NCI-H2029 (cell line): ENCODE data around the gene SNAPC4.

Source experiments
- DNase-seq: peaks from one replicate; lab custom pipeline; 2025; lab: John Stamatoyannopoulos, UW

Gene SNAPC4

DNA sequence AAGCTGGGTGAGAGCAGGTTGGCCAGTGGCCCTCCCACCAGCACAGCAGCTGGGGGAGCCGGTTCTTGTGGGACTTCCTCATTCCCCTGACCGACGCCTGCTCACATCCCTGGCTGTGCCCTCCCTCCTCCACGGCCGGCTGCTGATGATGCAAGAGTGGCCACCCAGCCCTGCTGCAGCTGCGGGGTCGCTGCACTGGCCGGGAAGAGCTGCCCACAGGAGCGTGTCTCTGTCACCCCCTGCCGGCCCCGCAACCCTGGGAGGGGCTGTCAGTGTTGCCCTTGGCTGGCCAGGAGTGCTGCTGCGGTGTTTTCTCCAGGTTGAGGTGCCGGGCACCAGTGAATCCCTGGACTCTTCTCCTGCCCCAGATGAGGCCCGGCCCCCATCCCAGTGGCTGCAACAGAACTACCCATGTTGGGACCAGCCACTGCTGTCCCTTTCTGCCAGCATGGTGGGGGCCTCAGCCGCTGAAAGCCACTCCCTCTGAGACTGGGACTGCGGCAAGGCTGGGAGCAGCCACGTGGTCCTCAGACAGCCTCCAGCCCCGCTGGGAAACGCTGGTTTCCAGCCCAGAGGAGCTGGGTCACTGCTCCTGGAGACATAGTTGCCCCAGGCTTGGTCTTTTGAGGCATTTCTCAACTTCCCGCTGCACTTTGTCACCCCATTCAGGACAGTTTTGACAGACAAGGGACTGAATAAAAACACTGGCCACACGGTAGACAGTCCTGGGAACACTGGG is 27.2 kb downstream of the SNAPC4 start:
- no peak for DNase-seq

- no peak for DNase-seq
These were observed 28.0 kb downstream of the SNAPC4 start for GRCh38 chr9:136372006-136372405.

- no peak for DNase-seq
These were observed 28.5 kb downstream of the SNAPC4 start for GRCh38 chr9:136371533-136371880.

GRCh38 chr9:136370687-136371532 is 29.1 kb downstream of the SNAPC4 start:
- DNase-seq: no peak

GRCh38 chr9:136370037-136370436 is 29.9 kb downstream of the SNAPC4 start:
- no peak for DNase-seq

- no peak for DNase-seq
These were observed 31.8 kb downstream of the SNAPC4 start for GRCh38 chr9:136368190-136368589.

- no peak for DNase-seq
These were observed 32.4 kb downstream of the SNAPC4 start for GRCh38 chr9:136367296-136368145.

- DNase-seq: no peak
These were observed 33.1 kb downstream of the SNAPC4 start for GRCh38 chr9:136366826-136367225.

- DNase-seq: no peak
These were observed 34.2 kb downstream of the SNAPC4 start for GRCh38 chr9:136365775-136366222.

DNA sequence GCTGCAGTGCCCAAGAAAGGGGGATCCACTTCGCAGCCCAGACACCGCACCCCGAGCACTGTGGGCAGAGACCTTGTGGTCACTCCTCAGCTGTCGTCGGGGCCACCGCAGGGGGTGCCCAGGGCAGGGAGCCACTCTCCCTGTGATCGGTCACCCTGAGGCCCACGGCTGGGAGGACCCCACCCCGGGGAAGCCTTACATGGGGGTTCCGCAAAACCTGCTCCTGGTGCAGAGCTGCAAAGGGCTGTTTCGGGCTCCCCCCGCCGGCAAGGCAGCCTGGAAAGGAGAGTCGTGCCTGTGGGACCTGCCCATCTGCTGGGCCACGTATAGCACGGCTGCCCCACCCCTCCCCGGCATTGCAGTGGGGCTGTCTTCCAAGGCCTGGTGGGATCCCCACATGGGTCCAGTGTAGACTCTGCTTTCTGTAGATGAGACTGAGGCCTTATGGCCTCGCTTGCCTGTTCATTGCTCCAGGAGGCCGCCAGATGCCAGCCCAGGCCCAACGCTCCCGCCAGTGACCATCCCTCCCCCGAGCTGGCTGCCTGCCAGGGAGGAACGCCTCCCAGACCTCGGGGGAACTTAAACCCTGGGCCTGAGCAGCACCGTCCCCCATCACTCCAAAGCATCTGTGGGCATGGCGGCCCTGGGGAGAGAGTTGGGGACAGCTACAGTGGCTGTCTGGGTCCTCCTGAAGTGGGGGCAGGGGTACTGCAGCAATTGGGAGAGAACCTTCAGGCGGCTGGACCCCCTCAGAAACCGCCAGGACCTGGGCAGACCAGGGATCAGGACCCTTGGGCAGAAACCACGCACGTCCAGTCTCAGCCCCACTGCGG is 34.8 kb downstream of the SNAPC4 start:
- DNase-seq: no peak

- no peak for DNase-seq
These were observed 35.8 kb downstream of the SNAPC4 start for GRCh38 chr9:136363949-136364748.

- peak; percentile 93 for DNase-seq
These were observed 36.6 kb downstream of the SNAPC4 start, which contains the start of gene DNLZ for GRCh38 chr9:136363106-136363948. DNLZ (minus strand) TSS chr9:136363744; CDS start chr9:136363714, 30 bp downstream.

DNA sequence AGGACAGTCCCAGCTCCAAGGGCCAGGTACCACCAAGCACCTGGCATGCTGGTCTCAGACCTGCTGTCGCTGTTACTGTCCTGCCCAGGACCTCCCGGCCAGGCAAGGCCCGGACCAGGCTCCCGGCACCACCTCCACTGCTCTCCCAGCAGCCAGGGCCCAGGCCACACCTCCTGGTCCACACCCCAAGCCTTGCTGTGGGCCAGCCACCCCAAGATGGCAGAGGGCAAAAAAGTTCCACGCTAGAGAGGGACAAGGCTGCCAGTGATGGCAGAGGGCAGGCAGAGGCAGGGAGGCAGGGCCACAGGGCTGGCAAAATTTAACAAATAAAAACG is 37.6 kb downstream of the SNAPC4 start:
- no peak for DNase-seq

- DNase-seq: no peak
These were observed 38.1 kb downstream of the SNAPC4 start for GRCh38 chr9:136361754-136362449.

DNA sequence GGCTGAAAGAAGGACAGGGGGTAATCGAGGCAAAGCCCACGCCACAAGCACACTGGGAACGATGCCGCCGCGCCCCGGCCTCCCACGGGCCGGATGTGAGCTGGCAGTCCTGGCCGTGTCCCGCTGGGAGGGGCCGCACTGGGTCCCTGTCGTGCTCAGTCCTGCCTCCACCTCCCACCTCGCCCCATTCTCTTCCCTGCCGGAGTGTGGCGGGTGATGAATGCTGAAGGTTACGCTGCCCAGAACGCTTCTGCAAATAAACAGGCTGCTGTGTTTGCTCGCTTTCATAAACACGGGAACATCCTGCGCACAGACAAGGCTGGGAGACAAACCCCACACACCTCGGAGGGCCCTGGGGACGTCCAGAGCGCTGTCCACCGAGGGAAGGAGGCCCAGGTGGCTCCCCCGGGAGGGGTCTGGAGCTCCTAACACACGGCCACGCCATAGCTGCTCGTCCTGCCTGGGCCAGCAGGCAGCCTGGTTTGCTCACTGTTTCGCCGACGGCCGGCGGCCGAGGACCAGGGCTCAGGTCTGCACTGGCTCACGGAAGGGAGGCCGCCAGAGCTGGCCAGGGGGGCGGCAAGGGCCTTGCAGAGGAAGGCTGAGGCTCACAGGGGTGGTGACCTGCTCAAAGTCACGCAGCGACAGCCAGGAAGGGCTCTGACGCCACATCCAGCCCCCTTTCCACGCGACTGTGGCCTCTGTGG is 38.8 kb downstream of the SNAPC4 start:
- no peak for DNase-seq

DNA sequence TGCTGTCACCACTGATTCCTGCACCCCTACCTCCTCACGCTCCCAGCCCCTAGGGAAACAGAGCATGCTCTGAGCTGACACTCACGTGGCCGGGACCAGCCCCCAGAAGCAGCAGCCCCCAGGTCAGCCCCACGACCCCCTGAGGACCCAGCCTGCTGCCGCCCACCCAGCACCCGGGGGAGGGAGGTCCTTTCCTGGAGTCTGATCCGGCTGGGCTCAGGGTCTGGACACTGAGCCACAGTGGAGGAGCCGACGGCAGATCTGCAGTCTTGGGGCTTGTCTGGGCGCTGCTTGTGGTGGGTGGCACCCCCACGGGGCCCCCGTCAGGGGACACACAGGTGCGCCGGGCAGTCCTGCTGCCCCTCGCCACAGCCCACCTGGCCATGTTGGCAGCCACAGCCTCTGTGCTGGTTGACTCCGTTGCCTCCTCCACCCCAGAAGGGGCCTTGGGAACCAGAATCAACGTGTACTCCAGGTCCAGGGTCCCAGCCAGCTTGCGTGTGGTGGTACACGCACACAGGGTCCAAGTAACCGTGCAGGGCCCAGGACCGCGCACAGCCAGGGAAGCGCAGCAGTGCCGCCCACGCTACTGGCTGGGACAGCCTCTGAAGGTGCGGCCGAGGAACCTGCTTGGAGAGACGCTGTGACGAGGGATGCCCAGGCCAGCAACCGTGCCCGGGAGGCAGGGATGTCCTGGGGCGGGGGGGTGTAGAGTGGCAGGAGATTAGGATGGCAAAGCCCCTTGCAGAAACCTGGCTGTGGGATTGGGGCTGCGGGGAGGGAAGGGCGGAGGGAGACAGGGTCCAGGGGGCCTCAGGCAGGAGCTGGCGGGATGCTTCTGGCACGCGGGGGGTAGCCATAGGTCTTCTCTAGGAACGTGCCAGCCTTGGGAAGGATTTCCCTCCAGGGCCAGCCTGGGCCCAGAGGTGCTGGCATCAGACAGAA is 39.9 kb downstream of the SNAPC4 start:
- DNase-seq: no peak

DNA sequence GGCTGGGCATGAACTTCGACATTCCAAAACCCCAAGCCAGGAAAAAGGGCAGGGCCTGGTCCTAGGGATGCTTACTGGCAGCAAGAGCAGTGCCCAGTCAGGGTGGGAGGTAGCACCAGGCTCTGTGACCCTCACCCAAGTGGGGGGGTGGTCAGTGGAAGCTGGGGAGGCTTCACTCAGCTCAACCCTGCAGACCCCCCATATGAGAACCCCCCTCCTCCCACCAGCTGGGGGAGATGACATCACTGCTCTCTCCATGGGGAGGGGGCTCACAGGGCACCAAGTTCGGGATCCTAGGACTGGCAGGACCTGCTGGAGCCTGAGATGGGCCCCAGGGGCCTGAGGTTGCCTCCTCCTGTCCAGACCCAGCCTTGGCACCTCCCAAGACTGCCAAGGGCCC is 41.1 kb downstream of the SNAPC4 start:
- no peak for DNase-seq
